ENCODE data around the gene HNF4A. TPM values are rescaled to one million over a fixed set of nuclear protein-coding genes. Genes with fewer than 3 reads are reported as not detected.

HNF4A gene
- polyA plus RNA-seq, 3 donors from 2014 or later: not detected

DNA sequence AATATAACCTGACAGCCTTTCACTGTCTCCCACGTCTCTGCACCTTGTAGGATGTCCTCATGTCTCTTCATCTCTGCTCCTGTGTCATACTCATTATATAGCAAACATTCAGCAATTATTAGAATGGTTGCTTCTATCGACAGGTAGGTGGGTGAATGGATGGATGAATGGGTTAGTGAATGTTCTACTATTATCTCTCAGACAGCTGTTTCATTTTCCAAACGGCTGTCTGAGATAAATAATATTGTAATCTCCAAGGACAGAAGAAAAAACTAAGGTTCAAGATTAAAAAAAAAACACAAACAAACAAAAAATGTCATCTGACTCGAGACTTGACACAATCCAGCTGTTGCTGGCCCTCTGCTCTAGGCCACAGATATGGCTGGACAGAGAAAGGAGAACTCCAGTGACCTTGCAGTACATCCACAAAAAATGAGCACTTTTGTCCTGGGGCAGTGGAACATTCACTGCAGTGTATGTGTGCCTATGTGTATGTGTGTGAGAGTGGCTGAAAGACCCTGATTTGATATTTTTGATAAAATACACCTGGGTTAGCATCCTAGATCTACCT, 2.1 kb downstream of the HNF4A start:
- Mint-ChIP-seq H3K27ac (no peak overlapping the region), H3K4me1 (no peaks in the 10 kb centered on the region), H3K9me3 (no peaks in the 10 kb centered on the region), H3K36me3 (no peaks in the 10 kb centered on the region), H3K4me3 (no peak overlapping the region), H3K27me3 (ENCODE audit: low read depth in 3 of 3) (peaks cover 4 to 13% (median 9%) of the 10 kb centered on the region in 3 donors)
- no peak for DNase-seq

DNA sequence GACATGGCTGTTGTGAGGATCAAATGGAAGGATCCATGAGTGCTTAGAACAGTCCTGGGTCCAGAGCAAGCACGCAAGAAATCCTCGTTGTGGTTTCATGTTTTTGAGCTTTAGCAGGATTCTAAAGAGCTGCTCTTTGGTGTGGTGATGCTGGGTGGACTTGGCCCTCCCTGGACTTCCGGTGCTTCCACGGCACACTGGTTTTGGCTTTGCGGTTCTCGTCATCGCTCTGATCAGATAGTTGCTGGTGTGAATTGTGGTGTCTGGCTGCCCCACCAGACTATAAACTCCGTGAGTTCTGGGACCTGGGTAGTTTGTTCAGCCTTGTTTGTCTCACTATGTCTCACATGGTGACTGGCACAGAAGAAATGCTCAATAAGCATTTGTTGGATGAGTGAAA, 3.3 kb downstream of the HNF4A start:
- peak in 1 of 3 donors; percentile 2 for DNase-seq
- Mint-ChIP-seq H3K36me3 (no peaks in the 10 kb centered on the region), H3K4me3 (no peak overlapping the region), H3K9me3 (peaks cover 0 to 2% (median 0%) of the 10 kb centered on the region in 6 donors), H3K27me3 (ENCODE audit: low read depth in 3 of 3) (peaks cover 4 to 13% (median 9%) of the 10 kb centered on the region in 3 donors), H3K27ac (no peak overlapping the region), H3K4me1 (no peaks in the 10 kb centered on the region)

DNA sequence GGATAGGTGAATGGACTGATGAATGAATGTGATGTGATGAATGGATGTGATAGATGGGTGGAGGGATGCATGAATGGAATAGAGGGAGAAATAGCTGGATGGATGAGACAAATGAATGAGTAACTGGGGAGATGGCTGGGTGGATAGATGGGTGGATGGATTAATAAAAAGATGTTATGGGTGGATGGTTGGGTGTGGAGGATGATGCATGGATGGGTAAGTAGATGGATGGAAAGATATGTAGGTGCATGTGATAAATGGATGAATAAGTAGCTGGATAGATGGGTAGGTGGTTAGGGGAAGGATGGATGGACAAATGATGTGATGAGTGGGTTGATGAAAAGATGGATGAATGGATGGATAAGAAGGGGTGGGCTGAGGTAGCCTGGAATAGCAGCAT, 4.7 kb downstream of the HNF4A start:
- Mint-ChIP-seq H3K4me1 (no peaks in the 10 kb centered on the region), H3K4me3 (no peak overlapping the region)

DNA sequence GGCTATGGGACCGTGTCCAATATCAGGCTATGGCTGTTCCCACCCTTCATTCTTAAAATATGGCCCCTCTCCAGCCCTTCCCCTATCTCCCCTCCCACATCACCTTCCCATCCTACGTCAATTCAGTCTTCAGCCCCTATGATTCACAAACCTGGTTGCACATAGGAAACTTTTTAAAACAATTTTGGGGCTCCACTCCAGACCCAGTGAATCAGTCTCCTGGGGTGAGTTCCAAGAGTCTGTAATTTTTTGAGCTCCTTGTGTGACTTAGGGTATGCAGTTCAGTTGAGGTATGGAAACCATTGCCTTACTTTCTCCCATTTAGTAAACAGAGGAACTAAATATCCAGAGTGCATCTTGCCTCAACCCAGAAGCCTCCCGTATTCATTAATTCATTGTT, 5.5 kb downstream of the HNF4A start:
- peaks cover 2 to 13% (median 6%) of the 10 kb centered on the region in 3 donors for H3K27me3 Mint-ChIP-seq (ENCODE audit: low read depth in 3 of 3)
- H3K9me3 Mint-ChIP-seq: peaks cover 0 to 2% (median 0%) of the 10 kb centered on the region in 6 donors
- no peaks in the 10 kb centered on the region for H3K36me3 Mint-ChIP-seq
- no peak overlapping the region for H3K27ac Mint-ChIP-seq
- H3K4me3 Mint-ChIP-seq: no peak overlapping the region
- H3K4me1 Mint-ChIP-seq: no peaks in the 10 kb centered on the region
- DNase-seq: no peak

More for the DNA sequence above, 4.7 kb downstream of the HNF4A start:
- no peak for DNase-seq
- Mint-ChIP-seq H3K27me3 (ENCODE audit: low read depth in 3 of 3) (peaks cover 2 to 13% (median 8%) of the 10 kb centered on the region in 3 donors), H3K36me3 (no peaks in the 10 kb centered on the region), H3K9me3 (peaks cover 0 to 2% (median 0%) of the 10 kb centered on the region in 6 donors), H3K27ac (no peak overlapping the region)

DNA sequence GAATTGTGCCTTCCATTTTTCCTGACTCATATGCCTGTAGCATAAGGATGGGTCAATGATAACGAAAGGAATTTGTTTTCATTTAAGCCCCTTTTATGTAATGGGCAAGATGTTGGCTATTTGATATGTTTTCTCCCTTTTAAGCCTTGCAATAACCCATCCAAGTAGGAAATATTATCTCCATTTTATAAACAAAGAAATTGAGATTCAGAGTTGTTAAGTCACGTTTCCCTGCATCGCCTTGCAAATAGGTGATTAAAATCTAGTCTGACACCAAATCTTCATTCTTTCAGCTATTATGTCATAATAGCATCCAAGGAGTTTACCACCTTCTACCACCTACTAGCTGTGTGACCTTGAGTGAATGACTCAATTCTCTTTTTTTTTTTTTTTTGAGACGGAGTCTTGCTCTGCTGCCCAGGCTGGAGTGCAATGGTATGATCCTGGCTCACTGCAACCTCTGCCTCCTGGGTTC, 7.0 kb downstream of the HNF4A start:
- Mint-ChIP-seq H3K4me1 (no peaks in the 10 kb centered on the region), H3K27me3 (ENCODE audit: low read depth in 3 of 3) (peaks cover 0 to 5% (median 1%) of the 10 kb centered on the region in 3 donors), H3K4me3 (no peak overlapping the region), H3K27ac (no peak overlapping the region), H3K36me3 (no peaks in the 10 kb centered on the region), H3K9me3 (peaks cover 0 to 2% (median 0%) of the 10 kb centered on the region in 6 donors)
- no peak for DNase-seq

DNA sequence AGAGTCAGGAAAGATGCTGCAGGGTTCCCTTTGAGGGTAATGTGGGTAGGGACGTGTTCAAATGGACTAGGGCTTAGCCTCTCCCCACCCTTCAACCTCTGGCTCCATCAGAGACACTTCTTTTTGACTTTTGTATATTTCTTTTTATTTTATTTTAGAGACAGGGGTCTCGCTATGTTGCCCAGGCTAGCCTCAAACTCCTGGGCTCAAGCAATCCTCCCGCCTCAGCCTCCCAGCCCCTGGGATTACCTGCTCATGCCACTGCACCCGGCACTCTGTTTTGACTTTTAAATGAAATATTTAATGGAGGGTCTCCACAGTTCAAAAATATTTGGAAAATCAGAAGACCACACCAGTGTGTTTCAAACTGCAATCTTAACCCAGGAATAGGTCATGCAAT, 8.6 kb downstream of the HNF4A start:
- no peak for DNase-seq
- H3K4me3 Mint-ChIP-seq: no peak overlapping the region
- H3K36me3 Mint-ChIP-seq: no peaks in the 10 kb centered on the region
- H3K27me3 Mint-ChIP-seq (ENCODE audit: low read depth in 3 of 3): peaks cover 0 to 5% (median 0%) of the 10 kb centered on the region in 3 donors
- H3K9me3 Mint-ChIP-seq: peaks cover 0 to 2% (median 0%) of the 10 kb centered on the region in 6 donors
- H3K27ac Mint-ChIP-seq: no peak overlapping the region
- H3K4me1 Mint-ChIP-seq: no peaks in the 10 kb centered on the region

DNA sequence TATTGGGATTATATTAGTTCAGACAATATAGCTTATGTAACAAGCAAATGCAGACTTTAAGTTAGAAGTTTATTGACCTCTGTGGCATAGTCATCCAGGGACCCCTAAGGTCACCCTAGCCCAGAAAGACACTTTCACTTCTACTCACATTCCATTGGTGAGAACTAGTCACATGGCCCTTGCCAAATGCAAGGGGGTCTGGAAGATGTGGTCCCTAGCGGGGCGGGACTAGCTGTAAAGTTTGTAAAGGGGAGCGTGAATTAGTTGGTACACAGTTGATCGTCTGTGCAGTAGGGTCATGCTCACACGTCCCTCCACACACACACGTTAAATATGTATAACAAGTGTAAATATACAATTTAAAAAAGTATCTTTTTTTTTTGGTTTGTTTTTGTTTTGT, 9.3 kb downstream of the HNF4A start:
- Mint-ChIP-seq H3K27me3 (ENCODE audit: low read depth in 3 of 3) (peaks cover 0 to 5% (median 0%) of the 10 kb centered on the region in 3 donors), H3K36me3 (no peaks in the 10 kb centered on the region)

DNA sequence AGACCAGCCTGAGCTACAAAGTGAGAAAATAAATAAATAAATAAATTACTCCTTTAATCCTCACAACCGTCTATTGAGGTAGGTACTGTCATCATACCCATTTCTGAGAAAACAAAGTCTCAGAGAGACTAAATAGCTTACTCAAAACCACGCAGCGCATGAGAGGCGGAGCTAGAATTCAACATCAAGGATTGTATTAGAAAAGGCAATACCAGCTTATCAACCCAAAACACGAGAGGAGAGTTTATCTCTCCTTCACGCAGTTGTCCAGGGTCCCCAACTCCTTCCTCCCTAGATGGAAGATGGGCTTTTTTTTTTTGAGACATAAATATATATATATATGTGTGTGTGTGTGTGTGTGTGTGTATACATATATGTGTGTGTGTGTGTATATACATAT, 12.2 kb downstream of the HNF4A start:
- no peak overlapping the region for H3K4me3 Mint-ChIP-seq
- peaks cover 0 to 2% (median 0%) of the 10 kb centered on the region in 3 donors for H3K27me3 Mint-ChIP-seq (ENCODE audit: low read depth in 3 of 3)
- H3K9me3 Mint-ChIP-seq: peaks cover 0 to 2% (median 0%) of the 10 kb centered on the region in 6 donors
- H3K27ac Mint-ChIP-seq: no peak overlapping the region
- DNase-seq: no peak
- no peaks in the 10 kb centered on the region for H3K36me3 Mint-ChIP-seq
- H3K4me1 Mint-ChIP-seq: no peaks in the 10 kb centered on the region

More for the DNA sequence above, 9.3 kb downstream of the HNF4A start:
- no peak overlapping the region for H3K27ac Mint-ChIP-seq
- no peak for DNase-seq
- H3K4me1 Mint-ChIP-seq: no peaks in the 10 kb centered on the region
- H3K9me3 Mint-ChIP-seq: peaks cover 0 to 2% (median 0%) of the 10 kb centered on the region in 6 donors
- no peak overlapping the region for H3K4me3 Mint-ChIP-seq

DNA sequence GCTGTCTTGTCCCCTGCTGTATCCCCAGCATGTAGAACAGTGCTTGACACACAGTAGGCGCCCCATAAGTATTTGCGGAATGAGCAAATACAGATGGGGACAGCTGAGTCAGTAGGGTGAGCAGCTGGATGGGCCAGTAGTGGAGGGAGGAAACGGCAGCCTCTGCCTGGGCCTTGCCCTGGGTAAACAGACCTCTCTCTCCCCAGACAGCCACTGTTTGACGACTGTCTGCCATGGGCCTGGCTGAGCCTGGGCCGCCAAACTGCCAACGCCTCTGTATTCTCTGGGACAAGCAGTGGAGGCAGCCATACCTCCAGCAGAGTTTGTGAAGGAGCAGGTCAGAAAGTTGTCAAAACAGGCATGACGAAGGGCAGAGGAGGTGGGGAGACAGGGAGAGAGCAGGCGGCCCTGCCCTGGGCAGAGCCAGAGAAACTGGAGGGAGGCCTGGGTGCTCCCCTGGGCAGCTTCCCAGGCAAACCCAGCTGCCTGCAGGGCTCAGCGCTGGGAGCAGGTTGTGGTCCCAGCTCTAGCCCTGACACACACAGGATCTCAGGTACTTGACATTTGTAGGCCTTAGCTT, 15.2 kb downstream of the HNF4A start:
- peaks cover 2 to 10% (median 2%) of the 10 kb centered on the region in 3 donors for H3K27me3 Mint-ChIP-seq (ENCODE audit: low read depth in 3 of 3)
- H3K9me3 Mint-ChIP-seq: no peaks in the 10 kb centered on the region
- no peaks in the 10 kb centered on the region for H3K4me1 Mint-ChIP-seq
- no peak for DNase-seq
- H3K27ac Mint-ChIP-seq: no peak overlapping the region
- no peaks in the 10 kb centered on the region for H3K36me3 Mint-ChIP-seq
- H3K4me3 Mint-ChIP-seq: no peak overlapping the region

DNA sequence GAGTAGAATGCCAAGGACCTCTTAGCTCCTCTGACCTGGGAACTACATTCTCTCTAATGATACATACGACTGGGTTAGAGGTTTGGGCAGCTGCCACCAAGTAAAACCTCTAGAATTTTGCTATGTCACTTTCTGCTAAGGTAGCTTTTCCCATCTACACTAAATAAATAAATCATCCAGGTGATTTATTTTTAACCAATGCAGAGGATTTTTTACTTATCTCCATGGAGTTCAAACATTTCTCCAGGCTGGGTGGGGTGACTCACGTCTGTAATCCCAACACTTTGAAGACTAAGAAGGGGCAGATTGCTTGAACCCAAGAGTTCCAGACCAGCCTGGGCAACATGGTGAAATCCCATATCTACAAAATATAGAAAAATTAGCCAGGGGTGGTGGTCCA, 27.1 kb downstream of the HNF4A start:
- H3K36me3 Mint-ChIP-seq: no peaks in the 10 kb centered on the region
- DNase-seq: no peak
- no peak overlapping the region for H3K4me3 Mint-ChIP-seq
- H3K9me3 Mint-ChIP-seq: no peaks in the 10 kb centered on the region
- peaks cover 0 to 2% of the 10 kb centered on the region in 2 donors for H3K4me1 Mint-ChIP-seq
- peaks cover 4 to 10% (median 8%) of the 10 kb centered on the region in 3 donors for H3K27me3 Mint-ChIP-seq (ENCODE audit: low read depth in 3 of 3)
- no peak overlapping the region for H3K27ac Mint-ChIP-seq

DNA sequence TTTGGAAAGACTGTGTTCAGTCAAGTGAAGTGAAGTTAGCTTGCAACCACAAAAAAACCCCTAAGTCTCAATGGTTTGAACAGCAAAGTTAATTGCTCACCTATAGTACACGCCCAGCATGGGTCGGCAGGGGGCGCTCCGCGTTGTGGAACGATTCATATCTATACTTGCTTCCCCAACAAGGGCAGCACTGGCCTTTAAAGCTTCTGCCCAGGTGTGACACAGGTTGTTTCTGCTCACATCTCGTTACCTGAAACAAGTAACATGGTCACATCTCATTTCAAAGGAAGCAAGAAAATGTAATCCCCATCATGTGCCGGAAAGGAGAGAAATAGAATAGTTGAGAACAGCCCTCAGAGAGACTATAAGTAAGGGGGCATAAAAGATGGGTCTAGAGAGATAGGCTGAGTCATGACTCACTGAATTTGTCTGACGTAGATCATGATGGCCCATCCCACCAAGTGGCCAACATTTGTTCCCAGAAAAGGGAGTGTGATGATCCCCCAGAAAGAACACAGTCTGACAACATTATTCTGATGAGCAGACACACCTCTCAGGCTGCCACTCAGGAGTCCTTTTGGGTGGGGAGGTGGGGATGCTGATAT, 29.0 kb downstream of the HNF4A start:
- no peak overlapping the region for H3K4me3 Mint-ChIP-seq
- DNase-seq: peak; percentile 64 to 67 (median 66)
- H3K36me3 Mint-ChIP-seq: no peaks in the 10 kb centered on the region
- no peaks in the 10 kb centered on the region for H3K9me3 Mint-ChIP-seq
- peaks cover 4 to 5% of the 10 kb centered on the region in 2 donors for H3K4me1 Mint-ChIP-seq
- no peak overlapping the region for H3K27ac Mint-ChIP-seq
- H3K27me3 Mint-ChIP-seq (ENCODE audit: low read depth in 3 of 3): peaks cover 6 to 13% (median 8%) of the 10 kb centered on the region in 3 donors

DNA sequence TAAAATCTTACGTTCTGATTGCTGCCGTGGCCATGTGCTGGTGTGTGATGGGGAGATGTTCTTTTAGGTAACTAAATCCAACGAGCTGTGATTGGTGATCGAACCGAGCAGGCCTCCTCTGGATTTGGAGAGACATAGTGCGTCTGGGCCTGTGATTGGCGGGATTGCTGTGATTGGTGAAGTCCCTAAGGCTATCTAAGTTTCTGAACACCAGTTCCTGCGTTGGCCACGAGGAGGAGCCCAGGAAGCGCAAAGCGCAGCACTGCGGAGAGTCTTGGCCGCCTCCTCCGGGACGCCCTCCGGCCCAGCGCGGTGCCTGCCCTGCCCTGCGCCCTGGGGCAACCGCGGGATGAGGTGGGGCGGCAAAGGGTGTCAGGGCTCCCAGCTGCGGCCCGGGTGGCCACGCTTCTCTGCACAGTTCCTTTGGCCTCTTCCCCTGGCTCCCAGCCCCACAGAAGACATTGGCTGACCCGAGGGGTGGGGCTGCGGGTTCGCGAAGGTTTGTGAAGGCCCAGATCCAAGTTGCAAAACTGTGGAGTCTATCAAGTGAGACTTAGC, 33.0 kb downstream of the HNF4A start:
- Mint-ChIP-seq H3K4me1 (peaks cover 4 to 5% of the 10 kb centered on the region in 2 donors), H3K9me3 (no peaks in the 10 kb centered on the region), H3K4me3 (peak overlapping the region in 1 of 5 donors; percentile 15), H3K36me3 (no peaks in the 10 kb centered on the region), H3K27ac (no peak overlapping the region), H3K27me3 (ENCODE audit: low read depth in 3 of 3) (peaks cover 3 to 7% (median 3%) of the 10 kb centered on the region in 3 donors)
- peak; percentile 42 to 51 (median 51) for DNase-seq

DNA sequence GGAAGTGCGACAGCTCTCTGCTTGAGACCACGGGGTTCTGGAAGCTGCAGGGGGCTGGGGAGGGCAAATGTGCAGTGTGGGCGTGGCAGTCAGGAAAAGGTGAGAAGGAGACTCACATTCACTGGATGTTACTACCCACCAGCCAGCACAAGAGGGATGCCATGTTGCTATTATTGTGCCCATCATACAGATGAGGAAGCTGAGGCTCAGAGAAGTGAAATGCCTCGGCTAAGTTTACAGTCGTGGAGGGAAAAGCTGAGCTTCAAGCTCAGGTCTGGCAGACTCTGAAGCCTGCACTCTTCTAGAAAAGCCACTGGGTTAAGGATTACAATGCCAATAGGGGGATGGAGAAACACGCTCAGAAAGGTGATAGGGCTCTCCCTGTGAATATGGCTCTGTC, 34.4 kb downstream of the HNF4A start:
- Mint-ChIP-seq H3K27ac (no peak overlapping the region), H3K4me3 (no peak overlapping the region), H3K27me3 (ENCODE audit: low read depth in 3 of 3) (peaks cover 3 to 7% (median 3%) of the 10 kb centered on the region in 3 donors)

DNA sequence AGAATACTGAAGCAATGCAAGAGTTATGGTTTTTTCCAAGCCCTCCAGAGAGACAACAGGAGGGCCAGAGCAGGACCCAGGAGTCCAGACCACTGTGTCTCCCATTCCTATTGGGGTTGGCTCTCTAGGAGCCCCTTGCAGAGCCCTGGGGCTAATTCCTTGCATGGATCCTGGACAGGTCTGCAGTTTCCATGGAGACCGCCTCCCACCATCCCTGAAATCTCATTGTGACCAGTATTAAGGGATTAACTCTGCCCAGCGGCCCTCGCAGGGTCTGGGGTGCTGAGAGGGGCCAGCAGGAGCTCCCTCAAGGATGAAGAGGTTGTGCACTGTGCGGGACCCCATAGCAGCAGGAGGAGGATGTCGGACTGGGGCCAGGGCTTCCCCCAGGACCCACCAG, 34.8 kb downstream of the HNF4A start:
- peaks cover 0 to 7% (median 3%) of the 10 kb centered on the region in 3 donors for H3K27me3 Mint-ChIP-seq (ENCODE audit: low read depth in 3 of 3)
- no peaks in the 10 kb centered on the region for H3K9me3 Mint-ChIP-seq
- H3K4me1 Mint-ChIP-seq: peaks cover 2 to 5% of the 10 kb centered on the region in 2 donors
- no peaks in the 10 kb centered on the region for H3K36me3 Mint-ChIP-seq
- DNase-seq: no peak
- no peak overlapping the region for H3K27ac Mint-ChIP-seq
- no peak overlapping the region for H3K4me3 Mint-ChIP-seq

More for the DNA sequence above, 34.4 kb downstream of the HNF4A start:
- DNase-seq: no peak
- H3K36me3 Mint-ChIP-seq: no peaks in the 10 kb centered on the region
- H3K4me1 Mint-ChIP-seq: peaks cover 2 to 5% of the 10 kb centered on the region in 2 donors
- no peaks in the 10 kb centered on the region for H3K9me3 Mint-ChIP-seq
